Keratinocyte (primary cell): ENCODE data around the gene GTF2H4.

Experiments used
- EZH2 ChIP-seq: IDR thresholded peaks from one replicate; pipeline ENCODE4 v1.6.1; 2012; ENCODE audit warnings: inconsistent platforms, mild to moderate bottlenecking, low read length, moderate library complexity
- TF ChIP-seq, protein P1 (sequence below), 3 experiments: IDR thresholded peaks in 1 of 3; conservative IDR thresholded peaks in 1 of 3; optimal IDR thresholded peaks in 1 of 3; 2 replicates in 2 of 3; 3 replicates in 1 of 3; pipeline versions ENCODE3 to v1.5.1; 2011; ENCODE audit warnings: low read length in 3 of 3, mild to moderate bottlenecking in 3 of 3, moderate library complexity in 2 of 3, control low read depth in 1 of 3, inconsistent platforms in 1 of 3; ENCODE audit not compliant: insufficient read depth in 2 of 3; ENCODE audit errors: extremely low read depth in 1 of 3

DNA sequence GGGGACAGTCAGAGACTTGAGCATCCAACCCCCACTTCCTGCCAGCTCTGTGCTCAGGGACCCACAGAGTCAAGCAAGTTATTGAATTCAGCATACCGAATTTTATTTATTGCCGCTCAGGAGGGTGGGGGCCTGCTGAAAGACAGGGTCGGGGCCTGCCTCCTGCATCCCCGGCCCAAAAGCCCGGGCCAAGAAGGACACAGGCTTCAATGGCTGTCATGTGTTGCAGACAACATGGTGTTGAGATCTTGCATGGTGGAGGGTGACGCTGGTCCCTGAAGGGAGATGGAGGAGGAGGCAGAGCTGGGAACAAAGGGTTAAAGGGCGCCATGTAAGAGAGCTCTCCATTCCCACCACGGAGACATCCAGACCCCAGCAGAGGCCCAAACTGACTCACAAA is 23.3 kb downstream of the GTF2H4 start:
- TF ChIP-seq, protein P1, sequence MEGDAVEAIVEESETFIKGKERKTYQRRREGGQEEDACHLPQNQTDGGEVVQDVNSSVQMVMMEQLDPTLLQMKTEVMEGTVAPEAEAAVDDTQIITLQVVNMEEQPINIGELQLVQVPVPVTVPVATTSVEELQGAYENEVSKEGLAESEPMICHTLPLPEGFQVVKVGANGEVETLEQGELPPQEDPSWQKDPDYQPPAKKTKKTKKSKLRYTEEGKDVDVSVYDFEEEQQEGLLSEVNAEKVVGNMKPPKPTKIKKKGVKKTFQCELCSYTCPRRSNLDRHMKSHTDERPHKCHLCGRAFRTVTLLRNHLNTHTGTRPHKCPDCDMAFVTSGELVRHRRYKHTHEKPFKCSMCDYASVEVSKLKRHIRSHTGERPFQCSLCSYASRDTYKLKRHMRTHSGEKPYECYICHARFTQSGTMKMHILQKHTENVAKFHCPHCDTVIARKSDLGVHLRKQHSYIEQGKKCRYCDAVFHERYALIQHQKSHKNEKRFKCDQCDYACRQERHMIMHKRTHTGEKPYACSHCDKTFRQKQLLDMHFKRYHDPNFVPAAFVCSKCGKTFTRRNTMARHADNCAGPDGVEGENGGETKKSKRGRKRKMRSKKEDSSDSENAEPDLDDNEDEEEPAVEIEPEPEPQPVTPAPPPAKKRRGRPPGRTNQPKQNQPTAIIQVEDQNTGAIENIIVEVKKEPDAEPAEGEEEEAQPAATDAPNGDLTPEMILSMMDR (optimal IDR thresholded peaks at IDR 0.05 in 1 of 3, IDR thresholded peaks at IDR 0.05 in 1 of 3, conservative IDR thresholded peaks at IDR 0.05 in 1 of 3; ENCODE audit: extremely low read depth in 1 of 3, insufficient read depth in 2 of 3, low read length in 3 of 3), result no peak
- TF ChIP-seq EZH2, result no peak
